HepG2 (cell line): Measurements from ENCODE around the gene MID1. TPM values are rescaled to one million over a fixed set of nuclear protein-coding genes. Genes with fewer than 3 reads are reported as not detected.

Source experiments
- ATAC-seq: fragments of 200-7000 bp; cut with Tn5 transposase; 3 replicates; pipeline ENCODE4 v1.9.1; 2020; ENCODE audit warnings: mild to moderate bottlenecking, moderate library complexity
- BruUV-seq: library from RNA; stranded (reverse); fragments of 400-500 nt; replicated peaks from 2 replicates; lab custom pipeline; 2021; lab: Mats Ljungman, UMichigan
- CTCF ChIA-PET: fragments of 300-600 bp; formaldehyde crosslinking; extraction: SDS; loops from one replicate; lab custom pipeline; 2021; ENCODE audit warnings: low total read pairs, inconsistent platforms, low intra/inter-chr PET ratio; lab: Yijun Ruan, JAX
- POLR2A ChIA-PET: fragments of 350-600 bp; sonication (Branson Sonifier 250); formaldehyde crosslinking; loops from one replicate; lab custom pipeline; 2020; ENCODE audit warnings: antibody characterized with exemption, inconsistent platforms; lab: Yijun Ruan, JAX
- DNase-seq: peaks from one replicate; pipeline ENCODE4 v3.0.0-alpha.2; 2015; ENCODE audit warnings: low spot score
- FAIRE-seq: peaks from 3 replicates; lab custom pipeline; 2011; peaks lifted over from hg19 to GRCh38; lab: Jason Lieb, UNC
- H2AFZ ChIP-seq: one replicate; pipeline ENCODE4 v1.6.1; 2011; ENCODE audit warnings: low read length, inconsistent platforms
- H3K27ac ChIP-seq: fragments of 300-600 bp; 3 replicates; pipeline ENCODE4 v1.8.0; 2011; ENCODE audit warnings: mixed run types, mild to moderate bottlenecking, mixed read lengths, low read length, inconsistent platforms; ENCODE audit not compliant: insufficient read depth; ENCODE audit errors: extremely low read length
- H3K27me3 ChIP-seq, 2 experiments: fragments of 200-600 bp in 1 of 2; 2 replicates in 1 of 2; 3 replicates in 1 of 2; pipeline versions ENCODE4 v1.6.0 to v1.8.0; 2011; ENCODE audit warnings: low read length in 2 of 2, mild to moderate bottlenecking in 2 of 2, moderate library complexity in 2 of 2, inconsistent platforms in 1 of 2; ENCODE audit not compliant: insufficient read depth in 2 of 2, control insufficient read depth in 1 of 2
- H3K36me3 ChIP-seq, 2 experiments: fragments of 200-600 bp in 1 of 2; replicated peaks in 1 of 2; 2 replicates in 1 of 2; 3 replicates in 1 of 2; pipeline versions ENCODE4 v1.5.1 to v1.8.0; 2011; ENCODE audit warnings: low read length in 2 of 2, inconsistent platforms in 1 of 2; ENCODE audit not compliant: insufficient read depth in 2 of 2, control insufficient read depth in 1 of 2
- H3K4me1 ChIP-seq: 2 replicates; pipeline ENCODE4 v1.5.1; 2012; ENCODE audit warnings: low read length, inconsistent platforms; ENCODE audit not compliant: insufficient read depth
- H3K4me2 ChIP-seq: 2 replicates; pipeline ENCODE4 v1.6.0; 2011; ENCODE audit warnings: low read depth, low read length, inconsistent platforms
- H3K4me3 ChIP-seq, 3 experiments: fragments of 200-600 bp in 1 of 3; sonication (generic), shearing (Covaris generic) in 1 of 3; replicated peaks in 1 of 3; 2 replicates each; pipeline ENCODE4 v1.5.1; 2011 to 2016; ENCODE audit warnings: low read length in 3 of 3, inconsistent platforms in 2 of 3, low read depth in 2 of 3, mild to moderate bottlenecking in 2 of 3, control low read depth in 1 of 3, mixed read lengths in 1 of 3; ENCODE audit not compliant: insufficient read depth in 1 of 3
- H3K79me2 ChIP-seq: one replicate; pipeline ENCODE4 v1.6.1; 2011; ENCODE audit warnings: low read length, inconsistent platforms; ENCODE audit not compliant: insufficient read depth
- H3K9ac ChIP-seq: 2 replicates; pipeline ENCODE4 v1.6.0; 2011; ENCODE audit warnings: mild to moderate bottlenecking, low read depth, low read length, inconsistent platforms; ENCODE audit not compliant: insufficient read depth
- H3K9me3 ChIP-seq: 2 replicates; pipeline ENCODE4 v1.5.1; 2012; ENCODE audit warnings: mild to moderate bottlenecking, low read length
- H4K20me1 ChIP-seq: 2 replicates; pipeline ENCODE4 v1.6.0; 2011; ENCODE audit warnings: inconsistent platforms, mild to moderate bottlenecking, low read length, moderate library complexity; ENCODE audit not compliant: insufficient read depth
- FOXJ3 ChIP-seq: sonication (generic); formaldehyde crosslinking; IDR thresholded peaks from 2 replicates; pipeline ENCODE4 v1.4.0; 2020; ENCODE audit warnings: missing genetic modification reagents, mild to moderate bottlenecking, borderline replicate concordance
- GTF2F1 ChIP-seq: fragments of 150-350 bp; IDR thresholded peaks from 2 replicates; pipeline ENCODE4 v1.6.1; 2014; ENCODE audit warnings: low read length
- HOXA9 ChIP-seq: sonication (generic); formaldehyde crosslinking; IDR thresholded peaks from 2 replicates; pipeline ENCODE4 v1.8.1; 2022; ENCODE audit warnings: missing genetic modification reagents, mild to moderate bottlenecking, moderate library complexity, borderline replicate concordance
- KLF6 ChIP-seq: IDR thresholded peaks from 2 replicates; pipeline ENCODE4 v1.8.0; 2016; ENCODE audit warnings: missing biosample characterization, missing genetic modification reagents
- POLR2G ChIP-seq: fragments of 200-400 bp; formaldehyde crosslinking; IDR thresholded peaks from 2 replicates; pipeline ENCODE4 v1.6.1; 2018; ENCODE audit warnings: mild to moderate bottlenecking, low read depth, low read length, moderate library complexity
- RFXAP ChIP-seq: sonication (generic); formaldehyde crosslinking; IDR thresholded peaks from 2 replicates; pipeline ENCODE4 v1.4.0; 2020; ENCODE audit warnings: missing genetic modification reagents, borderline replicate concordance
- TOE1 ChIP-seq: sonication (generic); formaldehyde crosslinking; IDR thresholded peaks from 2 replicates; pipeline ENCODE4 v1.4.0; 2020; ENCODE audit warnings: mild to moderate bottlenecking, missing genetic modification reagents
- U2AF1 ChIP-seq: fragments of 200-400 bp; formaldehyde crosslinking; optimal IDR thresholded peaks from 2 replicates; pipeline ENCODE3; 2017; ENCODE audit warnings: mild to moderate bottlenecking, low read depth, low read length
- U2AF2 ChIP-seq: fragments of 200-400 bp; formaldehyde crosslinking; IDR thresholded peaks from 2 replicates; pipeline ENCODE4 v1.6.1; 2017; ENCODE audit warnings: low read depth, mild to moderate bottlenecking, low read length
- ZNF101 ChIP-seq: sonication (generic); formaldehyde crosslinking; IDR thresholded peaks from 2 replicates; pipeline ENCODE4 v1.4.0; 2020; ENCODE audit warnings: mild to moderate bottlenecking, low read depth, missing genetic modification reagents, borderline replicate concordance
- ZNF615 ChIP-seq: sonication (generic); formaldehyde crosslinking; IDR thresholded peaks from 2 replicates; pipeline ENCODE4 v1.5.0; 2020; ENCODE audit warnings: mild to moderate bottlenecking, missing genetic modification reagents, borderline replicate concordance
- WGBS: methylation state at CpG from one replicate; pipeline ENCODE4 v1.1.6; 2017; ENCODE audit warnings: low lambda C conversion rate; 5-methylcytosine and 5-hydroxymethylcytosine counted together
- in situ Hi-C: cut with HindIII; loops from 2 replicates; pipeline ENCODE4 v1.10.0; 2017; ENCODE audit warnings: low pct_unique_long_range_greater_than_20kb; ENCODE audit not compliant: extremely low pct_ligation_motif_present
- intact Hi-C: fragments of 100-400 bp; cut with micrococcal nuclease; formaldehyde crosslinking; loops from one replicate; pipeline ENCODE4 v1.10.0; 2022; ENCODE audit not compliant: unreplicated experiment
- polyA plus RNA-seq, 8 experiments: library from polyadenylated mRNA; depleted of rRNA in 3 of 8; stranded (reverse) in 7 of 8; unstranded in 1 of 8; fragments of >200 nt; fragmentation: Illumina TruSeq in 4 of 8; extraction: Trizol in 4 of 8; gene quantifications; 2 replicates each; pipeline versions ENCODE4 v1.2.1 to v1.2.3, GENCODE V29; 2011 to 2016; ENCODE audit warnings: low read depth in 4 of 8, missing spikeins in 1 of 8, mixed read lengths in 1 of 8; ENCODE audit not compliant: insufficient read depth in 1 of 8
- total RNA-seq, 5 experiments: library from RNA; depleted of rRNA; stranded (reverse); fragments of >200 nt; fragmentation: Illumina TruSeq; extraction: Trizol; gene quantifications; 2 replicates each; pipeline ENCODE4 v1.2.3, GENCODE V29; 2016; ENCODE audit warnings: low read depth in 1 of 5
- TF ChIP-seq, protein P1 (sequence below): IDR thresholded peaks from 2 replicates; pipeline ENCODE4 v1.6.1; 2016; ENCODE audit warnings: low read depth, borderline replicate concordance
- TF ChIP-seq, protein P2 (sequence below): sonication (generic); formaldehyde crosslinking; IDR thresholded peaks from 2 replicates; pipeline ENCODE4 v1.8.1; 2023; ENCODE audit warnings: missing genetic modification reagents, mild to moderate bottlenecking, borderline replicate concordance
- TF ChIP-seq, protein P3 (sequence below): sonication (generic); formaldehyde crosslinking; IDR thresholded peaks from 2 replicates; pipeline ENCODE4 v1.5.1; 2020; ENCODE audit warnings: missing genetic modification reagents, mild to moderate bottlenecking, borderline replicate concordance
- TF ChIP-seq, protein P4 (sequence below): IDR thresholded peaks from 2 replicates; pipeline ENCODE4 v1.6.1; 2018; ENCODE audit warnings: missing genetic modification reagents, mild to moderate bottlenecking, missing compliant biosample characterization

MID1 gene
- total and polyA plus RNA-seq, 2 of the 13 experiments (the other 11 are each of a cell fraction or from before 2014, with no cell fraction given), result 0.86 to 1.1 TPM

DNA sequence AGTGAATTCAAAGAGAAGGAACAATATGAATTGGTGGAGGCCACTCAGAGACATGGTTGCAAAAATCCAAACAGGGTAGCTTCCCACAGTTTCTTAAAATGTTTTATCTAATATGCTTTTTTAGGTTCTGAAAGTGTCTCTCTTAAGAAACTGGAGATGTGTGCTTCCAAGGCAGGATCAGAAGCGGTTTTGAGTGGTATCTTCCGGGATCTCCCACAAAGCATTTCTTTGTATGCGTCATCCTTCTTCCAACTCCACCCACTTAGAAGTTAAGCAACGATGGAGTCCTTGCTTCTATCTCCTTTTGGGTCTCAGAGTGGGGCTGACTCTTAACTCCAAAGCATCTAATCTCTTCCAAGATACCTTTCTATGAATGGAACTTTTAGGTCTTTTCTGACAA, 196.7 kb downstream of the MID1 start:
- Histone ChIP-seq H3K36me3 (no peaks in the 10 kb centered on the region), H3K79me2 (no peaks in the 10 kb centered on the region), H2AFZ (no peak overlapping the region), H3K9me3 (no peaks in the 10 kb centered on the region)
- in situ Hi-C loops, result no loop called here
- BruUV-seq, result no TSS peak
- intact Hi-C loops, result no loop called here
- CTCF ChIA-PET, result no interaction called here
- DNase-seq (no peak), FAIRE-seq (no peak), ATAC-seq (no peak)
- 0% methylated on average over 2 of the region's 4 CpGs for WGBS
- TF ChIP-seq POLR2G (no peak), ZNF615 (CRISPR knock-in tag) (no peak), U2AF1 (no peak), ZNF101 (CRISPR knock-in tag) (no peak), RFXAP (no peak), TOE1 (no peak), KLF6 (CRISPR knock-in tag) (no peak), HOXA9 (CRISPR knock-in tag) (no peak), FOXJ3 (CRISPR knock-in tag) (no peak), U2AF2 (no peak), GTF2F1 (no peak)
- TF ChIP-seq, protein P1, sequence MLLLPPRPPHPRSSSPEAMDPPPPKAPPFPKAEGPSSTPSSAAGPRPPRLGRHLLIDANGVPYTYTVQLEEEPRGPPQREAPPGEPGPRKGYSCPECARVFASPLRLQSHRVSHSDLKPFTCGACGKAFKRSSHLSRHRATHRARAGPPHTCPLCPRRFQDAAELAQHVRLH, result no peak
- TF ChIP-seq, protein P2, sequence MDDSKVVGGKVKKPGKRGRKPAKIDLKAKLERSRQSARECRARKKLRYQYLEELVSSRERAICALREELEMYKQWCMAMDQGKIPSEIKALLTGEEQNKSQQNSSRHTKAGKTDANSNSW, result no peak
- TF ChIP-seq, protein P3, sequence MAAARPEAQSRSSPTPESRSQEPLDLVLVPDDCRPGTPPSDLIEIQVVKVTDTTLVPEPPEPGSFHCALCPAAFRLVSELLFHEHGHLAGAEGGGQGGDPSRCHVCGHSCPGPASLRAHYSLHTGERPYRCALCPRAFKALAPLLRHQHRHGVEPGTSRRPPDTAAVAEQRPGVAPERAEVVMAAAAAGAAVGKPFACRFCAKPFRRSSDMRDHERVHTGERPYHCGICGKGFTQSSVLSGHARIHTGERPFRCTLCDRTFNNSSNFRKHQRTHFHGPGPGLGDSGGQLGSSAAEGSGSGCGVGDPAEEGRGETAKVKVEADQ (CRISPR knock-in tag), result no peak
- TF ChIP-seq, protein P4, sequence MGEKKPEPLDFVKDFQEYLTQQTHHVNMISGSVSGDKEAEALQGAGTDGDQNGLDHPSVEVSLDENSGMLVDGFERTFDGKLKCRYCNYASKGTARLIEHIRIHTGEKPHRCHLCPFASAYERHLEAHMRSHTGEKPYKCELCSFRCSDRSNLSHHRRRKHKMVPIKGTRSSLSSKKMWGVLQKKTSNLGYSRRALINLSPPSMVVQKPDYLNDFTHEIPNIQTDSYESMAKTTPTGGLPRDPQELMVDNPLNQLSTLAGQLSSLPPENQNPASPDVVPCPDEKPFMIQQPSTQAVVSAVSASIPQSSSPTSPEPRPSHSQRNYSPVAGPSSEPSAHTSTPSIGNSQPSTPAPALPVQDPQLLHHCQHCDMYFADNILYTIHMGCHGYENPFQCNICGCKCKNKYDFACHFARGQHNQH, result no peak
- TF ChIP-seq, all 625 proteins: peak for 0
- H3K4me3 ChIP-seq, result no peak overlapping the region
- no peaks in the 10 kb centered on the region for H3K4me1 ChIP-seq
- no peak overlapping the region for H3K9ac ChIP-seq
- H4K20me1 ChIP-seq, result no peaks in the 10 kb centered on the region
- no peaks in the 10 kb centered on the region for H3K27me3 ChIP-seq
- POLR2A ChIA-PET, result no interaction called here
- H3K27ac ChIP-seq, result no peak overlapping the region
- H3K4me2 ChIP-seq, result no peak overlapping the region
